ENCODE data around the gene ASCC3. TPM values are rescaled to one million over a fixed set of nuclear protein-coding genes. Genes with fewer than 3 reads are reported as not detected.

The ASCC3 gene
- total and polyA plus RNA-seq, 2 donors (not counting 1 experiment from before 2014, with no cell fraction given) = 9.0 to 42.3 TPM

- POLR2A ChIA-PET = no interaction called here
- Histone ChIP-seq H3K4me1 (ENCODE audit: control insufficient read depth in 2 of 2, insufficient read depth in 2 of 2, low read length in 2 of 2) (no peaks in the 10 kb centered on the region), H3K9me3 (ENCODE audit: control extremely low read depth in 1 of 3, control insufficient read depth in 2 of 3, insufficient read depth in 1 of 3, low read length in 2 of 3) (no peaks in the 10 kb centered on the region), H3K9ac (ENCODE audit: low read length) (no peak overlapping the region), H3K4me2 (replicated peaks; ENCODE audit: low read depth, low read length, poor library complexity, severe bottlenecking) (no peak overlapping the region), H3K36me3 (replicated peaks in 1 of 2; ENCODE audit: control extremely low read depth in 1 of 2, control insufficient read depth in 1 of 2, extremely low read depth in 1 of 2, insufficient read depth in 2 of 2, low read length in 1 of 2) (peaks cover 0 to 3% of the 10 kb centered on the region in 2 experiments), H3K4me3 (ENCODE audit: control extremely low read depth in 1 of 5, extremely low read depth in 1 of 5, insufficient read depth in 1 of 5, low read depth in 2 of 5, low read length in 4 of 5) (no peak overlapping the region), H2AFZ (ENCODE audit: insufficient read depth, low read depth, low read length, poor library complexity, severe bottlenecking) (no peak overlapping the region), H3K79me2 (ENCODE audit: control insufficient read depth, insufficient read depth, low read length) (no peaks in the 10 kb centered on the region), H3K27ac (ENCODE audit: low read length in 2 of 2) (no peak overlapping the region), H3K27me3 (replicated peaks in 1 of 4; ENCODE audit: control extremely low read depth in 1 of 4, control insufficient read depth in 3 of 4, insufficient read depth in 4 of 4, low read length in 3 of 4) (no peaks in the 10 kb centered on the region), H4K20me1 (ENCODE audit: control insufficient read depth, insufficient read depth, low read length, poor library complexity, severe bottlenecking) (no peaks in the 10 kb centered on the region)
- no peaks in the 10 kb centered on the region for H3K27me3 Mint-ChIP-seq
- ATAC-seq (ENCODE audit: low read depth) (no peak), DNase-seq (no peak)
- intact Hi-C loops (cut with micrococcal nuclease) = no loop called here
- H3K4me3 Mint-ChIP-seq = no peak overlapping the region
- H3K27ac Mint-ChIP-seq = no peak overlapping the region
- H3K4me1 Mint-ChIP-seq = no peaks in the 10 kb centered on the region
- CTCF ChIA-PET = no interaction called here
- no peaks in the 10 kb centered on the region for H3K9me3 Mint-ChIP-seq (ENCODE audit: insufficient read depth)
- TF ChIP-seq CTCF (IDR thresholded peaks at IDR 0.05) (no peak), EZH2 (IDR thresholded peaks at IDR 0.05; ENCODE audit: borderline replicate concordance, insufficient read depth, low read depth, low read length, poor library complexity, severe bottlenecking) (no peak)
- 100% methylated on average over 1 of the region's 2 CpGs for WGBS (ENCODE audit: insufficient coverage)
Observed at GRCh38 chr6:100549406-100550167, 331.5 kb downstream of the ASCC3 start.

- CTCF ChIA-PET = no interaction called here
- no peak for DNase-seq
- Histone ChIP-seq H3K36me3 (replicated peaks in 1 of 2; ENCODE audit: control extremely low read depth in 1 of 2, control insufficient read depth in 1 of 2, extremely low read depth in 1 of 2, insufficient read depth in 2 of 2, low read length in 1 of 2) (peaks cover 6 to 10% of the 10 kb centered on the region in 2 experiments), H3K4me2 (replicated peaks; ENCODE audit: low read depth, low read length, poor library complexity, severe bottlenecking) (no peak overlapping the region), H4K20me1 (ENCODE audit: control insufficient read depth, insufficient read depth, low read length, poor library complexity, severe bottlenecking) (no peaks in the 10 kb centered on the region), H3K27me3 (replicated peaks in 1 of 4; ENCODE audit: control extremely low read depth in 1 of 4, control insufficient read depth in 3 of 4, insufficient read depth in 4 of 4, low read length in 3 of 4) (no peaks in the 10 kb centered on the region), H3K9ac (ENCODE audit: low read length) (no peak overlapping the region), H3K4me1 (ENCODE audit: control insufficient read depth in 2 of 2, insufficient read depth in 2 of 2, low read length in 2 of 2) (no peaks in the 10 kb centered on the region), H2AFZ (ENCODE audit: insufficient read depth, low read depth, low read length, poor library complexity, severe bottlenecking) (no peak overlapping the region), H3K9me3 (ENCODE audit: control extremely low read depth in 1 of 3, control insufficient read depth in 2 of 3, insufficient read depth in 1 of 3, low read length in 2 of 3) (peaks cover 0 to 4% (median 0%) of the 10 kb centered on the region in 3 donors), H3K79me2 (ENCODE audit: control insufficient read depth, insufficient read depth, low read length) (no peaks in the 10 kb centered on the region), H3K4me3 (ENCODE audit: control extremely low read depth in 1 of 5, extremely low read depth in 1 of 5, insufficient read depth in 1 of 5, low read depth in 2 of 5, low read length in 4 of 5) (no peak overlapping the region), H3K27ac (ENCODE audit: low read length in 2 of 2) (no peak overlapping the region)
- POLR2A ChIA-PET = no interaction called here
- intact Hi-C loops (cut with micrococcal nuclease) = no loop called here
- Mint-ChIP-seq H3K27ac (no peak overlapping the region), H3K4me3 (no peak overlapping the region), H3K9me3 (ENCODE audit: insufficient read depth) (no peaks in the 10 kb centered on the region), H3K27me3 (no peaks in the 10 kb centered on the region), H3K4me1 (no peaks in the 10 kb centered on the region)
- TF ChIP-seq EZH2 (IDR thresholded peaks at IDR 0.05; ENCODE audit: borderline replicate concordance, insufficient read depth, low read depth, low read length, poor library complexity, severe bottlenecking) (no peak), CTCF (IDR thresholded peaks at IDR 0.05) (no peak)
- ATAC-seq (ENCODE audit: low read depth) = no peak
- no CpG with 5 or more reads among the region's 1 CpG for WGBS (ENCODE audit: insufficient coverage)
Observed at GRCh38 chr6:100538086-100538485, 343.0 kb downstream of the ASCC3 start.
